G401 (cell line): ENCODE measurements around the gene SIDT2. TPM values are rescaled to one million over a fixed set of nuclear protein-coding genes. Genes with fewer than 3 reads are reported as not detected.

Experiments used
- DNase-seq: peaks from one replicate; pipeline ENCODE4 v3.0.0-alpha.2; 2015; ENCODE audit warnings: low spot score
- in situ Hi-C: cut with HindIII; loops from 2 replicates; pipeline ENCODE4 v1.10.0; 2016; ENCODE audit warnings: low sequenced_read_pairs, mixed read lengths
- total RNA-seq: library from RNA; depleted of rRNA; stranded (reverse); fragments of >200 nt; shearing (Covaris generic); gene quantifications from 2 replicates; pipeline ENCODE4 v1.2.3, GENCODE V29; 2014

The SIDT2 gene
- total RNA-seq, 1 experiment from 2014 or later = 18.6 TPM

DNA sequence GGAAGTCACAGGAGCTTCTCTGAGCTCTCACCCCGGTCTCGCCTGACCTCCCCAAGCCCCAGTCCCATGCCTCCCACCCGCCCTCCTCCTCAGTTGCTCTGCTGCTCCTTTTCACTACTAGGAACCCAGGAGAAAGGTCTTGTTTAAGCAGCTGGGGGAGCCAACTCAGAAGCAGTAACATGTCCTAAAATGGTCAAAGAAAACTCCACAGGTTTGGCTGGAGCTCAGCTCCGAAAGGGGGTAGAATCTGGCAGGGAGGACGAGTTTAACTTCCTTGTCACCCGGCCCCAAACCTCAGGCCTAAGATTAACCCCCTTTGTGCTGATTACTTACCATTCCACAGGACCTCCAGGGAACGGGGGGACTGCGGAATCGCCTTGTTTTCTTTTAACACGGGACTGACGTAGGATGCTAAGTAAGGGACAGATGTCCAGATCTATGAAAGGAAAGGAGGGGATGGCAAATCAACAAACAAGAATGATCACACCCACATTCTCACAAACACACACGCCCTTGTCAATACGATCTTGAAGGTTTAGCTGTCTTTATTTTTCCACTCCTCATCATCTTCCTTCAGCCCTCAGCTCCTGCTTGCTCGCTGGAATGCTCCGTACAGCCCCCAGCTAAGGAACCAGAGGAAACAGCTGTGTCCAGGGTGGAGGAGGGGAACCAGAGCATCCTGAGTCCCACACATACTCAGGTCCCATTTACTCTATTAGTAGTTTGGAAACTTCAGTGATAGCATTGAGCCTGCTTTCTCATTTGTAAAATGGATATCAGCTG lies 39.8 kb downstream of the SIDT2 start:
- in situ Hi-C loops = no loop called here
- no peak for DNase-seq

DNA sequence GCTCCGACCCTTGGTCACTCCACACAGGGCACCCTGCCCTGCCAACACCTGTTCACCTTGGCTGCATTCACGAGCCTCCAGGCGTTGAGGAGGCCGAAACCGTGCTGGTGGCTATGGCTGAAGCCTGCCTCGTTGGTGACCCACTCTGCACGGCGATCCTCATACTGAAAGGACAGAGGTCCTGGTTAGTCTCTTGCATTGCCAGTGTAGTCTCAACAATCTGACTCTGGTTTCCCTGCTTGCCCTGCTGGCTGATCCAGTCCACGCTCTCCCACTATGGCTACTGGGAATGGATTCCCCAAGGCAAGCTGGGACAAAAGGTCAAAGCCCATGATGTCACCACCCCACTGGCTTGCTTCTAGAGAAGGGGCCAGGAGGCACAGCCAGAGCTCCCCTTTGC lies 40.5 kb downstream of the SIDT2 start:
- in situ Hi-C loops = no loop called here
- no peak for DNase-seq

- no peak for DNase-seq
- in situ Hi-C loops = no loop called here
These were observed 40.9 kb downstream of the SIDT2 start for GRCh38 chr11:117219455-117219854.

- no peak for DNase-seq
- in situ Hi-C loops = no loop called here
These were observed 41.5 kb downstream of the SIDT2 start for GRCh38 chr11:117219995-117220394.

- DNase-seq = no peak
- in situ Hi-C loops = no loop called here
These were observed 42.0 kb downstream of the SIDT2 start for GRCh38 chr11:117220568-117220967.

GRCh38 chr11:117220999-117221774 lies 42.6 kb downstream of the SIDT2 start:
- no peak for DNase-seq
- in situ Hi-C loops = no loop called here

DNA sequence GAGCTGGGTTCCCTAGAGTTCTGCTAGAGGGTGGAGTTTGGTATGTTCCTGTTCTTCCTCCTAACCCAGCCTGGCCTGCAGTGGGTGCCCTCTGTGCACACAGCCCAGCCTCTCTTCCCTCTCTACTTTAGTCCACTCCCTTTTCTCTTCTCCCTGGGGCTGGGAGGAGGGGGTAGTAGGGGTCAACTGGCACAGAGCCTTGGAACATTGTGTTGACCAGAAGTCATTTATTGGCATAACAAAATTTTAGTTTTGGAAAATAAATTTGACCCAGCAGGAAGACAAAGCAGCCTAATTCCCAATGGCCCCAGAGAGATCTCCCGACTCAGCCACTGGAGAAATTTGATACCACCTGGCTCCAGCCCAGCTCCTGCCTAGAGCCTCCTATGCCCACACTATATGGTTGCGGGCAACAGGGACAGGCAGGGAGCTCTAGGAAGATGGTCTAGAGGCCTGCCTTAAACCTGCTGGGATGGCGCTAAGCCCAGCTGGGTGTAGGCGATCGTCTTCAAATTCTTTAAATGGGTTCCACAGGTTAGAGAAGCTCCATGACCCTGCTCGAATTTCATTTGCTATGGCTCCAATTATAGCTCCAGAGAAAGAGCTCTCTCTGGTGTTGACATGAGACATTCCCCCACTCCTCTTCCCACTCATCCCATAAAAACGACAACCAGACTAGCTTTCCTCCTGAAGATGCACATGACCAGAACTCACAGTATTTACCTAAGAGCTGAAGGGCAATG lies 43.4 kb downstream of the SIDT2 start:
- no peak for DNase-seq
- in situ Hi-C loops = no loop called here

DNA sequence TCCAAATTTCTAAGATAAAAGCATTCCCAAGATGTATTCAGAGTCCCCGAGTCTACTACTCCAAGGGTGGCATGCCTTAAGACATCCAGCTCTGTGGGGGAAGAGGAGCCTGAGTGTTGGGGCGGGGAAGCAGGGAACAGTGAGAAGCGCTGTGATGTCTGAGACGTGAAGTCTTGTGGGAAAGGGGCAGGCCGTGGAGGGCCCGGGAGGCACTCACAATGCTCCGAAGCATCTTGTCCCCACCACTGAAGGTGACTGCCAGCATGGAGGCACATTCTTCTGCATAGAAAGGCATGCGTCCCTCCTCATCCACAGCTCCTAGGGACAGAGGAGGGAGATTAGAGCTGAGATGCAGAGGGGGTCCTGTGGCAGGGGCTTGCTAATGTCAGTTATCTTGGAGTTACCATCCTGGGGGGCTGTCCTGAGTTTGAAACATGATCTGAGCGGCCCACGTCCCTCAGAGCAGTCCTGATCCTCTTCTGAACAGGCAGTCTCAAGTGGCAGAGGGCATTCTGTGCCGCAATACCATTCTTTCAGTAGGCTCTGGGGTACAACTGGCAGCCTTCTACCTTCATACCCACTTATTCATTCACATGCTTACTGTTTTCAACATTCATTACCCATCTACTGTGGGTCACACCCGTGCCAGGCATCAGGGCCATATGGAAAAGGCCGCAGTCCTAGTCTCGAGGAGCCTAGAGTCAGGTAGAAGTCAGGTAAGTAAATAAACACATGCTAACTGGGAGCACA lies 44.6 kb downstream of the SIDT2 start:
- no peak for DNase-seq
- in situ Hi-C loops = no loop called here

- in situ Hi-C loops = no loop called here
- no peak for DNase-seq
These were observed 45.5 kb downstream of the SIDT2 start for GRCh38 chr11:117223741-117224689.

DNA sequence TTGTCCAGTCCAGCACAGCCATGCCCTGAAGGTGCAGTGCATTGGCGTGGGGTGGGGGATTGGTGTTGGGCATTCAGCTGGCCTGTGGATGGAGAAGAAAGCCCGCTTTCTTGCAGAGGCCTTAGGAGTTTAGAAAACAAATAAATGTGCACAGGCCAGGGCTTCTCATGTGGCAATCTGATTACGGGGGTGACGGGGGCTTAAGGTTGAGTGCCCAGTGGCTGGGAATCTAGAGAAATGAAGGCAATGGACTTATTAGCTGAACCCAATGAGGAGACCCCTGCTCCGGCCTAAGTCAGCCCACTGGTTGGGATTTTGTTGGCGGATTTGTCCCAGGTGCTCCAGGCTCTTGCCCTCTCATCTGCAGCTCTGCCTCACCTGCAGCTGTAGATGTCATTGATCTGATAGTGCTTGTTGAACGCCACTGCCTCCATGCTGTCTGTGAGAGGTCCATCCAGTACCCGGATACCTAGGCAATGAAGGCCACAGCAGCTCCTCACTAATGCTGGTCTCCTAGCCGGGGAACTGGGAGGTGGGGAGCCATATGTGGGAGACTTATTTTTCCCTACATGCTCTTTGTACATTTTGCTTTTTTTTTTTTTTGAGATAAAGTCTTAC lies 47.1 kb downstream of the SIDT2 start:
- in situ Hi-C loops = no loop called here

GRCh38 chr11:117226388-117227385 lies 48.1 kb downstream of the SIDT2 start:
- in situ Hi-C loops = no loop called here
- DNase-seq = peak; percentile 91

More for the DNA sequence above, 47.1 kb downstream of the SIDT2 start:
- no peak for DNase-seq

- no peak for DNase-seq
- in situ Hi-C loops = no loop called here
These were observed 49.5 kb downstream of the SIDT2 start for GRCh38 chr11:117228091-117228490.

DNA sequence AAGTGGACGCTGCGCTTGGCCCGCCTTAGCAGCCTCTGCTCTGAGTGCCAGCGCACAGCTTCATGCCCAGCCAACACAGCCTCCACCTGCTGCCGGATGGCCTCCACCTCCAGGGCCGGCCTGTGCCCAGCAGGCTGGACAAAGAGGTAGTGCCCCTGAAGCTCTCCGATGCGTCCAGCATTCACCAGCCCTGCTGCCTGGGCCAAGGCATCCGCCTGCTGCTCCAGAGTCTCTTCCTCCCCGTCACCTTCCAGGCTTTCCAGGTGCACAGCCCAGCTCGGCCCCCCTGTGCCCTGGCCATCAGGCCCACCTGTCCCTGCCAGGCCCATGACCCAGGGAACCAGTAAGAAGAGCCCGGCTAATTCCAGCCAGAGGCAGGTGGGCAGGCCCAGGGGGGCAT lies 50.9 kb downstream of the SIDT2 start:
- DNase-seq = no peak
- in situ Hi-C loops = no loop called here

GRCh38 chr11:117229931-117230285 lies 51.4 kb downstream of the SIDT2 start:
- in situ Hi-C loops = no loop called here
- no peak for DNase-seq

DNA sequence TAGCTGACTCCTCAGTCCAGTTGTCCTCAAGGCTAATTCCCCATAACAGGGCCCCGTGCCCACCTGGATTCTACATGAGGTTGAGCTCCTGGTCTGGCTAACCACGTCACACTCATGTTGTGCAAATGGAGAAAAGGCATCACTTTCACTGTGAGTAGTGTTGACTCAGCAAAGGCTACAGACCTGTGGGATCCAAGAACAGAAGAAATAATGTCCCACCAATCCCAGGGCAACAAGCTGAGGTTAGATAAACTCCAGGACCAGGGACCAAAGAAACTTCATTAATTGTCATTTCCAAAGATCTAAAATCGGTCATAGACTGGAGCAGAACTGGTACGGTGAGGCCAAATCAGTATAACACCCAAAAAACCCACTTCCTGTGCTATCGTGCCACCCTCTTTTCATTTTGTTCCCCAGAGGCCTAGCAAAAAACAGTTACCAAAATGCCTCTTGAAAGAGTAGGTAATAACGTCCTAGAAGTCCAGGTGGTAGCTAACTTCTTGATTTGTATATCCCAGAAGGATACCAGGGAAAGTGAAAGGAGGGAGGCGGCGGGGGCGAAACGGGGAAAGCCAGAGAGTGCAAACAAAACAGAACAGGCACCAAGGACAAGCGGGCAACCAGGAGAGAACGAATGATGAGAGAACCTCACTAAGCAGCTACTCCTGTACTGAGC lies 51.9 kb downstream of the SIDT2 start:
- no peak for DNase-seq
- in situ Hi-C loops = no loop called here
